GM19351 (cell line): ENCODE measurements around the gene APBB2.
A peak's percentile ranks its signal among the peaks of the same experiment; 100 is the strongest.

Experiments
- ATAC-seq: cut with Tn5 transposase; IDR thresholded peaks from one replicate; pipeline ENCODE4 v1.9.1; 2021; ENCODE audit warnings: mild to moderate bottlenecking, moderate library complexity; ENCODE audit not compliant: unreplicated experiment

The APBB2 gene

GRCh38 chr4:41216294-41217019 is 2.1 kb upstream of the APBB2 start:
- ATAC-seq: peak; percentile 42

DNA sequence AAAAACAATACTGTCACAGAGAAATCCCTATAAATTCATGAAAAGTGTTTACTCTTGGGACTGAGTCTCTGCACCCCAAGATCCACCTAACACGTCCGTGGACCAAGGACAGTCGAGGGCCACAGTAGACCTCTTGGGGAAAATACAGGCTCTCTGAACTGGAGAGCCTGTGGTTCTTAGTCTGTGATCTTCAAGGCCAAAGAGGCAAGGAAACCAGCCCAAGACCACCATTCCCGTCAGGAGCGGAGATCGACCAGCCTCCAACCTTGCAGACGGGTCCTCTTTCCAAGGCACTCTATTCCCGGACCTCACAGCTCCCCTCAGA is 1.6 kb upstream of the APBB2 start:
- ATAC-seq: peak; percentile 4

DNA sequence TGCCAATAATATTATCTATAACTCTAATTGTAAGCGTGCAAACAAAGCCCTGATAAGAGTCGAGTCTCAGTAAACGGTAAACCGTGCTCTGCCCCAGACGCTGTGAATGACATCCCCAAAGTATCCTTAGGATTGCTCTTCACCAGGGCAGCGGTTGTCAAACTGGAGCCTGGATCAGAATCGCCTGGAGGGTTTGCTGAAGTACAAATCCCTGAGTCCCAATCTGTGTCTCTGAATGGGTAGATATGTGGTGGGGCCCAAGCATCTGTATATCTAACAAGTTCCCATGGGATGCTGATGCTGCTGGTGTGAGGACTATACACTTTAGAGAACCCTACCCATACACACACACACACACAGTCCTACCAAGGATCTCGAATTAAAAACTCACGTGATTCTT is 813 bp upstream of the APBB2 start:
- no peak for ATAC-seq

DNA sequence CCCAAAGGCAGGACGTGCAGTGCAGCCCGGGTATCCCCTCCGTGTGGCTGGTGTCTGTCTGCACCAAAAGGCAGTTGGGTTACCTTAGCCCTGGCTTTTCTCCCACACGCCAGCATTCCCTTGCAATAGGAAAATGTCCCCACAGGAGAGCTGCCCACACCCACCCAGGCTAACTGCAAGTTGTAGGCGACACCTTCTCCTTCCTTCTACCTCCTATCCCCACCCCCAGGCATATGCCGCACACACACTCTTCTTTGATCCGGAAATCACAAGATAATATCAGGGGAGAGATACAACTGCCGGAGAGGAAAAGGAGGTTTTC is 444 bp upstream of the APBB2 start:
- peak; percentile 0 for ATAC-seq

DNA sequence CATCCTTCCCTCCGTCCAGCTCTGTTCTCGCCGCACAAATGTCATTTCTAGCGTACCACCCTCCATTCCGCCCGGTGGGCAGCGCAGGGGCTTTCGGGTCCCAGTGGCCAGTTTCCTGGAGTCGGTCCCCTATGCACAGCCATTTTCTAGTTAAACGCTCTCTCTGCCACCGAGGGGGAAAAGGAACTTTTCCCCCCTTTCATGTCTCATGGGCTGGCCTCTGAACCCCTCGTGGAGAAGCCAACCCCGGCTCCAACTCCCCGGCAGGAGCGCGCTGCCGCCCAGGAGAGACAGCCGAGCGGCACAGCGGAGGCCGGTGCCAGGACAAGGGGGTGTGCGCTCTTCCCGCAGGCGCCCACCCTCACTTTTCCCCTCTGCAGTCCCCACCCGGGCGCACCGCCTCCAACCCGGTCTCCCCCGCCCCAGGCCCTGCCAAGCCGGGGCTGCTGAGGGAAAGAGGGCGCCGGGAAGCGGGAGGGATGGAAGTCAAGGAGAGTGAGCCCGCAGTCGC is 662 bp downstream of the APBB2 start:
- peak; percentile 8 for ATAC-seq

DNA sequence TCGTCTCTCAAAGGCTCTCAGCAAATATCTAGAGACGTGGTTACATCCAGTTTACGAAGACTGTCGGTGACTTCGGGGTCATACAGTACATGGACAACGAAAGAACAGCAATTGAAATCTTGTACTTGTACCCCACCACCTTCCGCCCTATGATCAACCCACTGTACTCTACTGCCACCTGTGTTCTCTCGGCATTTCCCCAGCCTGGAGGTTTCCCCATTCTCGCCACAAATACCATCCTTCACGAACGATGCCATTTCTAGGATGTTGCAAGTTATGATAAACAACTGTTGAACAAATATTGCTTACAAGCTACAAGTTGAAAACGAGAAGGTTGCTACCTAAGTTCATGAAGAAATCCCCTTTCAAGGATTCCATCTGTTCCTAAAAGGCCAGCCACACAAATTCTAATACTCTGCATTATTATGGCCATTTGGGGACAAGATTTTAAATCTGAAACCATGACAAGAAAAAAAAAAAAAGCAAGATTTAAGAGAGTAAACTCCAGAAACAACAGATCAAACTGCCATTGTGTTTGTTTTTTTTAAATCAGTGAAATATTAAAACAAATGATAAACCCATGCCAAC is 1.6 kb downstream of the APBB2 start:
- ATAC-seq: peak; percentile 19

- ATAC-seq: no peak
Observed at GRCh38 chr4:41211951-41212615, 2.3 kb downstream of the APBB2 start.

DNA sequence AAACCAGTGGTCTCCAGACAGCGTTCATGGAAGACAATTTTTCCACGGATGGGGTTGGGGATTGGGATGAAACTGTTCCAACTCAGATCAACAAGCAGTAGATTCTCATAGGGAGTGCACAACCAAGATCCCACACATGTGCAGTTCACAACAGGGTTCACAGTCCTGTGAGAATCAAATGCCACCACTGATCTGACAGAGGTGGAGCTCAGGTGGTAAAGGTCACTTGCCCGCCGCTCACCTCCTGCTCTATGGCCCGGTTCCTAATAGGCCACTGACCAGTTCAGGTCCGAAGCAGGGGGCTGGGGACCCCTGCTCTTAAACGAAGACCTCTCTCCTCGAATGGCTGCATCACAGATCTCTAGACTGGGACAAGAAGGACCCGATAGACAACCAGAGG is 4.4 kb downstream of the APBB2 start:
- no peak for ATAC-seq

- no peak for ATAC-seq
Observed at GRCh38 chr4:41209187-41209586, 5.2 kb downstream of the APBB2 start.

DNA sequence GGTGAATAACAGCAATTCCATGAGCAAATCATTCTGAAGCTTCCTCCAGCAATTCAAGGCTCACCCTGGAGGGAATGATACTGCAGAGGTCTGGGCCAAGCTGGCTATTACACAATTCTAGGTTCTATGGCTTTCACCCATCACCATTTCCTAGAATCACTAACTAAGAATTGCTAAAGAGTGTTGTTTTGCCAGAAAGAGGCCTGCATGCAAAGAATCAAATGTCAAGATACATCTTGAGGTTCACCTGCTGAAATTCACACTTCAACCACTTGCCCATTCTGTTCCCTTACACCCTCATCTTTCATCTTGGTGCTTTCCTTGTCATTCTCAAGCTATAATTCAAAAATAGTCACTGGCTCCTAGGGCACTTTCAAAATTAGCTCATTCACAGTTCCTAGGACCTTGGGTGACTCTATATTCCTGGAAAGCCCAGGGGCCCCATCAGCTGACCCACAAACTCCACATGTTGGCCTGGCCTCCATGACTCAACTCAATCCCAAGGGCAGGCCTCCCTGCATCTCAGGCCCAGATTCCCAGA is 7.0 kb downstream of the APBB2 start:
- ATAC-seq: no peak

DNA sequence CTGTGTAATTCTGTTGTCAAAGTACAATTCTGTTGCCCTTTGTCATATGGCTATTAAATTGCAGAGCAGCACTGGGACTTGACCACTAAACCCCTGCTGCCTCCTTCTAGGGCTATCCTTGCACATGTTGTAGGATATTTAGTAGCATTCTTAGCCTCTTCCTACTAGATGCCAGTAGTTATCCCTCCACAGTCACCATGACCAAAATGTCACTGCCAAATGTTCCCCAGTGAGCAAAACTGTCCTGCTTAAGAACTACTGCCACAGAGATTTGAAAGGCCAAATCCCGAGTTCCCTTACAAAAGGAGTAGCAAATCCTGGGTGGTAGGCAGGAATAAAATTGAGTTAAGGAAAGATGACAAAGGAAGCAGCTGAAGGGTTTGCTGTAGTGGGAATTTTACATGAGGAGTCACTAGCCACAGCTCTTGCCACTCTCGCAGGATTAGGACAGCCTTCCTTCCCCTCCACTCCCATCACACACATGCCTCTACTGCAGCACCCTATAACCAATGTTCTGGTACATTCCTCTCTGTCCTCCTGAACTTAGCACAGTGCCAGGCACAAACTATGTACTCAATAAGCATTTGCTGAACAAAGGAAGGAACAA is 8.4 kb downstream of the APBB2 start:
- no peak for ATAC-seq

GRCh38 chr4:41205130-41205529 is 9.2 kb downstream of the APBB2 start:
- no peak for ATAC-seq

GRCh38 chr4:41204400-41204978 is 9.9 kb downstream of the APBB2 start:
- no peak for ATAC-seq

GRCh38 chr4:41203841-41204240 is 10.5 kb downstream of the APBB2 start:
- ATAC-seq: no peak

GRCh38 chr4:41202820-41203568 is 11.3 kb downstream of the APBB2 start:
- no peak for ATAC-seq

DNA sequence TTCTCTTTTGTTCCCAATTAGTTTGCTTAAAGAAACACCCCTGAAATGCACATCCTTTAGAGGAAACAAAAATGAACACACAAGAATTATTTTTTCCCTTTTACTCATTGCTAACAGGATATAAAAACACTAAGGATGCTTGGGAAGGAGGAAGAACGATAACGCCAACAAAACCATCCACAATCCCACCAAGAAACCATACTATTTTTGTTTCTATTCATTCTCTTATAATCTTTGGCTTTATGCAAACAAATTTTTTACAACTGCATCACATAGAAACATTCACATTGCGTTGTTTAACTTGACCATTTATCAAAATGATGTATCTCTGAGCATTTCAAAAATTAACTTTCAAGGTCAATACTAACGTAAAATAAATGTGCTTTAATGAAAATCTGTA is 12.0 kb downstream of the APBB2 start:
- ATAC-seq: no peak

DNA sequence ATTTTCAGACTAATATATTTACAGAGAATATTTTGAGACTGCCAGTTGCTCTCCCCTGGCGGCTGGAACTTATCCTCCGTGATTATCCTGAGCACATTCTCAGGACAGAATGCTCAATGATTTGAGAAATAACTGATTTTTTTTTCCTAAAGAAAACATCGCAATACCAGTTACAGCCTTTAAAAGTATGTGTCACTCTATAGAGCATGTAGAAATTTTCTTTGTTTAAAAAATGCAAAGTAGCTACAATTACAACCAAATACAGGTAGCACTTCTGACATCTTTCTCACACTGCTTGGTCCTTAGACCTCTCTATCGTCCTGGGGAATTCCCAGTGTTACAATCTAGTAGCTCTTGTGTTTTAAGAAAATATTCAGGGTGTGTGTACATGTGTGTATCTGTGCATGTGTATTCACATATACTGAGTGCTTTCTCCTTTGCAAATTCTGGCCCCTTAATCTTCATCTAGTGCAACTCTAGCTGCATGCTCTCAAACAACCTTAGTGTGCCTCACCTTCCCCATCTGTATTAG is 13.8 kb downstream of the APBB2 start:
- ATAC-seq: no peak

DNA sequence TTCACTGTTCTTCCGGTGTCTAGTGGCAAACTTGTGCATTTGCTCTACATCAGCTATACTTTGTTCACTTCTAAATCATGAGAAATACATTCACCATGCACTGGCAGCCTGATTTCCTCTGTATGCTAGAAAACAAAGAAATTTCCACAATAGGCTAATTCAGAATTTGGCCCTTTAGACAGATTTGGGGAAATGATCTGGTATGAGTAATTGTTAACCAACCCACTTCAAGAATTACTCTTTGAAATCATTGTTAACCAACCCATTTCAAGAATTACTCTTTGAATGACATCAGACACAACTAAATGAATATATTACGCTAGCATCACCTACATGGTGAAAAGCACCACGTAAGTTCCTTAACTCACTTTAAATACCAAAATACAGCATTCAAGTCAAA is 14.6 kb downstream of the APBB2 start:
- no peak for ATAC-seq

- no peak for ATAC-seq
Observed at GRCh38 chr4:41197996-41198395, 16.3 kb downstream of the APBB2 start.

- ATAC-seq: no peak
Observed at GRCh38 chr4:41197495-41197894, 16.8 kb downstream of the APBB2 start.
